H9 (cell line): ENCODE results near the gene CUBN. TPM values are rescaled to one million over a fixed set of nuclear protein-coding genes. Genes with fewer than 3 reads are reported as not detected.

Experiments
- DNase-seq: peaks from one replicate; pipeline ENCODE4 v3.0.0-alpha.2; 2017
- H2AFZ ChIP-seq: one replicate; pipeline ENCODE4 v1.6.1; 2013; ENCODE audit warnings: mild to moderate bottlenecking, low read length, control low read depth, moderate library complexity
- H2AK5ac ChIP-seq: 2 replicates; pipeline ENCODE4 v1.6.1; 2013; ENCODE audit warnings: low read length, control low read depth, mixed read lengths; ENCODE audit not compliant: insufficient read length
- H2BK120ac ChIP-seq: one replicate; pipeline ENCODE4 v1.6.1; 2013; ENCODE audit warnings: low read depth, mild to moderate bottlenecking, low read length, control low read depth, inconsistent platforms; ENCODE audit not compliant: poor library complexity, severe bottlenecking
- H2BK12ac ChIP-seq: 2 replicates; pipeline ENCODE4 v1.6.1; 2013; ENCODE audit warnings: low read length, control low read depth, mixed read lengths, low read depth; ENCODE audit not compliant: insufficient read length
- H2BK15ac ChIP-seq: 2 replicates; pipeline ENCODE4 v1.6.1; 2013; ENCODE audit warnings: low read depth, low read length, control low read depth
- H2BK20ac ChIP-seq: one replicate; pipeline ENCODE4 v1.6.1; 2013; ENCODE audit warnings: low read depth, mild to moderate bottlenecking, low read length, control low read depth, inconsistent platforms; ENCODE audit not compliant: poor library complexity, severe bottlenecking
- H2BK5ac ChIP-seq: 2 replicates; pipeline ENCODE4 v1.6.1; 2013; ENCODE audit warnings: low read length, control low read depth, mixed read lengths; ENCODE audit not compliant: insufficient read length
- H3K14ac ChIP-seq: 2 replicates; pipeline ENCODE4 v1.6.1; 2013; ENCODE audit warnings: low read length, control low read depth; ENCODE audit not compliant: insufficient read depth
- H3K18ac ChIP-seq: 2 replicates; pipeline ENCODE4 v1.6.1; 2013; ENCODE audit warnings: low read depth, mild to moderate bottlenecking, mixed read lengths, low read length, control low read depth; ENCODE audit not compliant: insufficient read length
- H3K23ac ChIP-seq: 2 replicates; pipeline ENCODE4 v1.6.1; 2013; ENCODE audit warnings: low read length, control low read depth, mixed read lengths, low read depth; ENCODE audit not compliant: insufficient read length
- H3K23me2 ChIP-seq: 2 replicates; pipeline ENCODE4 v1.6.1; 2013; ENCODE audit warnings: low read depth, mild to moderate bottlenecking, mixed read lengths, low read length, control low read depth; ENCODE audit not compliant: insufficient read length, poor library complexity, severe bottlenecking
- H3K27ac ChIP-seq: 2 replicates; pipeline ENCODE4 v1.5.1; 2013; ENCODE audit warnings: low read length, control low read depth, mixed read lengths, low read depth; ENCODE audit not compliant: insufficient read length
- H3K27me3 ChIP-seq: 2 replicates; pipeline ENCODE4 v1.6.1; 2013; ENCODE audit warnings: low read length, control low read depth, inconsistent platforms; ENCODE audit not compliant: insufficient read depth
- H3K4ac ChIP-seq: 2 replicates; pipeline ENCODE4 v1.6.1; 2013; ENCODE audit warnings: low read depth, mild to moderate bottlenecking, control low read depth, inconsistent platforms, low read length, moderate library complexity
- H3K4me1 ChIP-seq: 2 replicates; pipeline ENCODE4 v1.6.1; 2013; ENCODE audit warnings: low read length, control low read depth, inconsistent platforms; ENCODE audit not compliant: insufficient read depth
- H3K4me2 ChIP-seq: 2 replicates; pipeline ENCODE4 v1.6.1; 2013; ENCODE audit warnings: low read length, control low read depth, mixed read lengths; ENCODE audit not compliant: insufficient read length, insufficient read depth
- H3K56ac ChIP-seq: 2 replicates; pipeline ENCODE4 v1.6.1; 2013; ENCODE audit warnings: low read depth, mild to moderate bottlenecking, mixed read lengths, low read length, control low read depth; ENCODE audit not compliant: insufficient read length
- H3K79me1 ChIP-seq: 2 replicates; pipeline ENCODE4 v1.6.1; 2013; ENCODE audit warnings: low read depth, mild to moderate bottlenecking, moderate library complexity, low read length, control low read depth, inconsistent platforms; ENCODE audit not compliant: insufficient read depth, poor library complexity, severe bottlenecking
- H3K79me2 ChIP-seq: 2 replicates; pipeline ENCODE4 v1.6.1; 2013; ENCODE audit warnings: low read length, control low read depth, inconsistent platforms; ENCODE audit not compliant: insufficient read depth
- H3K9ac ChIP-seq: 2 replicates; pipeline ENCODE4 v1.6.1; 2013; ENCODE audit warnings: low read length, control low read depth, mixed read lengths; ENCODE audit not compliant: insufficient read length; ENCODE audit errors: extremely low read depth
- H3K9me3 ChIP-seq: one replicate; pipeline ENCODE4 v1.6.1; 2013; ENCODE audit warnings: low read depth, low read length, inconsistent platforms; ENCODE audit not compliant: control insufficient read depth
- H3T11ph ChIP-seq: one replicate; pipeline ENCODE4 v1.6.1; 2013; ENCODE audit warnings: mild to moderate bottlenecking, low read length, control low read depth, inconsistent platforms
- H4K20me1 ChIP-seq: one replicate; pipeline ENCODE4 v1.6.1; 2013; ENCODE audit not compliant: control insufficient read depth, insufficient read length, insufficient read depth
- H4K5ac ChIP-seq: 2 replicates; pipeline ENCODE4 v1.6.1; 2013; ENCODE audit warnings: low read depth, mild to moderate bottlenecking, mixed read lengths, low read length, control low read depth; ENCODE audit not compliant: insufficient read length
- H4K8ac ChIP-seq: replicated peaks from 2 replicates; pipeline ENCODE4 v1.6.1; 2013; ENCODE audit warnings: low read length, control low read depth, mixed read lengths, low read depth; ENCODE audit not compliant: insufficient read length
- H4K91ac ChIP-seq: 2 replicates; pipeline ENCODE4 v1.6.1; 2013; ENCODE audit warnings: low read depth, mild to moderate bottlenecking, moderate library complexity, mixed read lengths, low read length, control low read depth; ENCODE audit not compliant: insufficient read length
- H3K27ac Mint-ChIP-seq, 3 experiments: 2 replicates in 2 of 3; 3 replicates in 1 of 3; pipeline ENCODE4 v1.8.0; 2020 to 2021; ENCODE audit warnings: mixed read lengths in 3 of 3, mild to moderate bottlenecking in 1 of 3, moderate library complexity in 1 of 3
- H3K27me3 Mint-ChIP-seq: 2 replicates; pipeline ENCODE4 v1.8.0; 2021; ENCODE audit warnings: low read depth, mild to moderate bottlenecking, moderate library complexity, mixed read lengths
- H3K36me3 Mint-ChIP-seq, 3 experiments: 2 replicates in 2 of 3; 3 replicates in 1 of 3; pipeline ENCODE4 v1.8.0; 2020 to 2021; ENCODE audit warnings: low read depth in 3 of 3, mixed read lengths in 3 of 3; ENCODE audit not compliant: insufficient read depth in 1 of 3
- H3K4me1 Mint-ChIP-seq, 2 experiments: 2 replicates each; pipeline ENCODE4 v1.8.0; 2020; ENCODE audit warnings: mixed read lengths in 2 of 2
- H3K4me3 Mint-ChIP-seq, 2 experiments: 2 replicates in 1 of 2; 3 replicates in 1 of 2; pipeline ENCODE4 v1.8.0; 2020 to 2021; ENCODE audit warnings: mild to moderate bottlenecking in 2 of 2, mixed read lengths in 2 of 2, moderate library complexity in 1 of 2
- H3K9me3 Mint-ChIP-seq, 2 experiments: 2 replicates in 1 of 2; 3 replicates in 1 of 2; pipeline ENCODE4 v1.8.0; 2020; ENCODE audit warnings: mild to moderate bottlenecking in 2 of 2, mixed read lengths in 2 of 2, moderate library complexity in 1 of 2
- WGBS: extraction: QIAGEN DNeasy Blood & Tissue Kit; methylation state at CpG from one replicate; pipeline ENCODE4 v1.1.7; 2013; ENCODE audit warnings: missing lambda C conversion rate, low lambda C conversion rate, mixed read lengths; ENCODE audit not compliant: insufficient read length; ENCODE audit errors: extremely low coverage; 5-methylcytosine and 5-hydroxymethylcytosine counted together
- total RNA-seq: library from RNA; stranded (reverse); gene quantifications from 2 replicates; pipeline ENCODE4 v1.2.1, GENCODE V29; 2021
- TF ChIP-seq, protein P1 (sequence below): fragments of 200-600 bp; sonication (generic); conservative IDR thresholded peaks from 3 replicates; pipeline ENCODE4 v1.8.0; 2021; ENCODE audit warnings: antibody characterized with exemption, mild to moderate bottlenecking

Gene CUBN
- total RNA-seq, 1 experiment from 2014 or later = 0.26 TPM

DNA sequence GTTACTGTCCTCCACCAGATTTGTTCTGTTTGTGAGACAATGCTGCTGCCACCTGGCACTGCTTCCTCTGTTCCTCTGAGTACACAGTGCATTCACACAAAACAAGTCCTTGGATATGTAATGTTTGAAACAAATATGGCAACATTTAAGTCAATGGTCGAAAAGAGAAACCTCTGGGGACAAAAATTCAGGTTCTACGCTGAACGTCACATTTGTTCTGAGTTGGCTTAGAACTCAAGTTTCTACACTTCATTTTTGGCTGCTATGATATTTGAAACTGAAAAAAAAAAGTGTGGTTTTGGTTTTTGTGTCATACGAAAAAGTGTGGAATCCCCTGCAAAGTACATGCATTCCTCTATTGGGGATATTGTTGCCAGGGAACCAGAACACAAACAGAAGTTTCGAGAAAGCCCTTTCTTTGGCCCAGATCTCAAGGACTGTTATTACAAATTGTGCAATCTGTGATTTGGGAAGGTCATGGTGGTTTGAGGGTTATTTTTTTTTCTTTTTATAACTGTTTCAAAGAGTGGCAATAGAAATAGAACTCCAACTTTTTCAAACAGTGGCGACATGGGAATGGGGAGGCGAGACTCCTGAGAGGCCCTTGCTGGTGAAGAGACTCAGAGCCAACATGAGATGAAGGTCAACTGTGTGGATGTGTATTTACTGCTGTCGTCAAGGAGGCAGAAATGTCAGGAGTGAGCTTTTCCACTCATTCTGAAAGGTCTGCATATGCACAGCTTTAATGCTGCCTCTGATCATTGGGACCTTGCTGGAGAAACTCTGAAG is 127.5 kb downstream of the CUBN start:
- H3K27ac ChIP-seq = no peak overlapping the region
- TF ChIP-seq, protein P1, sequence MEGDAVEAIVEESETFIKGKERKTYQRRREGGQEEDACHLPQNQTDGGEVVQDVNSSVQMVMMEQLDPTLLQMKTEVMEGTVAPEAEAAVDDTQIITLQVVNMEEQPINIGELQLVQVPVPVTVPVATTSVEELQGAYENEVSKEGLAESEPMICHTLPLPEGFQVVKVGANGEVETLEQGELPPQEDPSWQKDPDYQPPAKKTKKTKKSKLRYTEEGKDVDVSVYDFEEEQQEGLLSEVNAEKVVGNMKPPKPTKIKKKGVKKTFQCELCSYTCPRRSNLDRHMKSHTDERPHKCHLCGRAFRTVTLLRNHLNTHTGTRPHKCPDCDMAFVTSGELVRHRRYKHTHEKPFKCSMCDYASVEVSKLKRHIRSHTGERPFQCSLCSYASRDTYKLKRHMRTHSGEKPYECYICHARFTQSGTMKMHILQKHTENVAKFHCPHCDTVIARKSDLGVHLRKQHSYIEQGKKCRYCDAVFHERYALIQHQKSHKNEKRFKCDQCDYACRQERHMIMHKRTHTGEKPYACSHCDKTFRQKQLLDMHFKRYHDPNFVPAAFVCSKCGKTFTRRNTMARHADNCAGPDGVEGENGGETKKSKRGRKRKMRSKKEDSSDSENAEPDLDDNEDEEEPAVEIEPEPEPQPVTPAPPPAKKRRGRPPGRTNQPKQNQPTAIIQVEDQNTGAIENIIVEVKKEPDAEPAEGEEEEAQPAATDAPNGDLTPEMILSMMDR = no peak
- H3K4me1 Mint-ChIP-seq = 0 out of 4 replicates have a peak, but pooled peaks cover 2 to 3% of the 10 kb centered on the region in 2 experiments

More for the DNA sequence above, 127.5 kb downstream of the CUBN start:
- Histone ChIP-seq H3K23ac (no peak overlapping the region), H3K18ac (no peak overlapping the region), H3K4me1 (no peaks in the 10 kb centered on the region), H2BK12ac (no peak overlapping the region), H2AFZ (no peak overlapping the region), H2AK5ac (no peak overlapping the region), H3K14ac (no peak overlapping the region), H2BK20ac (no peak overlapping the region), H3T11ph (no peak overlapping the region), H3K27me3 (no peaks in the 10 kb centered on the region), H2BK5ac (no peak overlapping the region), H2BK120ac (no peak overlapping the region), H3K79me1 (no peaks in the 10 kb centered on the region), H4K91ac (no peak overlapping the region), H3K23me2 (no peaks in the 10 kb centered on the region), H3K56ac (no peak overlapping the region), H3K79me2 (no peaks in the 10 kb centered on the region), H3K9me3 (no peaks in the 10 kb centered on the region), H3K9ac (no peak overlapping the region), H2BK15ac (no peak overlapping the region), H4K20me1 (no peaks in the 10 kb centered on the region), H3K4ac (no peak overlapping the region), H3K4me2 (no peak overlapping the region), H4K8ac (no peak overlapping the region), H4K5ac (no peak overlapping the region)
- DNase-seq = no peak
- no peak overlapping the region for H3K4me3 Mint-ChIP-seq
- H3K36me3 Mint-ChIP-seq = peaks cover 0 to 10% (median 2%) of the 10 kb centered on the region in 3 experiments; a peak in 3 of 7 replicates
- WGBS = no CpG with 5 or more reads among the region's 8 CpGs
- H3K27ac Mint-ChIP-seq = no peak overlapping the region
- peaks cover 9% of the 10 kb centered on the region in 2 experiments; a peak in 4 of 5 replicates for H3K9me3 Mint-ChIP-seq
- no peaks in the 10 kb centered on the region; the same call in 1 of the 2 replicates for H3K27me3 Mint-ChIP-seq
